Neuronal stem cell (in vitro differentiated cells): ENCODE data around the gene ADAMTS13.

Experiments
- DNase-seq: peaks from one replicate; pipeline ENCODE4 v3.0.0-alpha.2; 2013; ENCODE audit warnings: low spot score
- H2AFZ ChIP-seq: one replicate; pipeline ENCODE4 v1.6.1; 2013; ENCODE audit warnings: mild to moderate bottlenecking, low read length, inconsistent platforms
- H2AK5ac ChIP-seq: 2 replicates; pipeline ENCODE4 v1.6.1; 2013; ENCODE audit warnings: low read depth, mild to moderate bottlenecking, inconsistent platforms, low read length, moderate library complexity, mixed read lengths
- H2BK120ac ChIP-seq: 2 replicates; pipeline ENCODE4 v1.6.1; 2013; ENCODE audit warnings: low read depth, mild to moderate bottlenecking, inconsistent platforms, low read length, moderate library complexity, mixed read lengths
- H2BK12ac ChIP-seq: one replicate; pipeline ENCODE4 v1.6.1; 2013; ENCODE audit warnings: low read length, inconsistent platforms
- H2BK15ac ChIP-seq: 2 replicates; pipeline ENCODE4 v1.6.1; 2013; ENCODE audit warnings: mild to moderate bottlenecking, low read length, inconsistent platforms, mixed read lengths
- H2BK5ac ChIP-seq: one replicate; pipeline ENCODE4 v1.6.1; 2013; ENCODE audit warnings: inconsistent platforms, mild to moderate bottlenecking, low read length, moderate library complexity
- H3K14ac ChIP-seq: one replicate; pipeline ENCODE4 v1.6.1; 2013; ENCODE audit warnings: low read length, inconsistent platforms
- H3K18ac ChIP-seq: 2 replicates; pipeline ENCODE4 v1.6.1; 2013; ENCODE audit warnings: low read length, inconsistent platforms
- H3K23ac ChIP-seq: 2 replicates; pipeline ENCODE4 v1.6.1; 2013; ENCODE audit warnings: low read depth, mild to moderate bottlenecking, mixed read lengths, low read length, inconsistent platforms; ENCODE audit not compliant: poor library complexity
- H3K27ac ChIP-seq: replicated peaks from 3 replicates; pipeline ENCODE4 v1.5.1; 2013; ENCODE audit warnings: low read length, inconsistent platforms
- H3K27me3 ChIP-seq, 3 experiments: 2 replicates each; pipeline ENCODE4 v1.6.1; 2013; ENCODE audit warnings: low read length in 3 of 3, mild to moderate bottlenecking in 2 of 3, inconsistent platforms in 1 of 3, low read depth in 1 of 3, mixed read lengths in 1 of 3, moderate library complexity in 1 of 3; ENCODE audit not compliant: control insufficient read depth in 3 of 3, insufficient read depth in 3 of 3
- H3K36me3 ChIP-seq, 2 donors: replicated peaks in 1 of 2; 2 replicates each; pipeline ENCODE4 v1.6.1; 2013; ENCODE audit warnings: low read length in 2 of 2; ENCODE audit not compliant: control insufficient read depth in 2 of 2, insufficient read depth in 2 of 2
- H3K4ac ChIP-seq: 2 replicates; pipeline ENCODE4 v1.6.1; 2013; ENCODE audit warnings: inconsistent platforms, mild to moderate bottlenecking, low read length, moderate library complexity
- H3K4me1 ChIP-seq, 2 donors: 1 replicate in 1 of 2; 2 replicates in 1 of 2; pipeline ENCODE4 v1.6.1; 2013; ENCODE audit warnings: low read length in 2 of 2, low read depth in 1 of 2; ENCODE audit not compliant: control insufficient read depth in 2 of 2, insufficient read depth in 1 of 2
- H3K4me2 ChIP-seq: one replicate; pipeline ENCODE4 v1.6.1; 2013; ENCODE audit warnings: mild to moderate bottlenecking, low read length, inconsistent platforms; ENCODE audit not compliant: insufficient read depth, poor library complexity, severe bottlenecking
- H3K4me3 ChIP-seq, 2 donors: 2 replicates each; pipeline ENCODE4 v1.5.1; 2013; ENCODE audit warnings: low read length in 2 of 2, mild to moderate bottlenecking in 2 of 2, inconsistent platforms in 1 of 2, moderate library complexity in 1 of 2
- H3K79me1 ChIP-seq: one replicate; pipeline ENCODE4 v1.6.1; 2013; ENCODE audit warnings: low read depth, mild to moderate bottlenecking, inconsistent platforms, low read length, moderate library complexity
- H3K9ac ChIP-seq: one replicate; pipeline ENCODE4 v1.6.1; 2013; ENCODE audit warnings: mild to moderate bottlenecking, low read depth, low read length, inconsistent platforms; ENCODE audit not compliant: poor library complexity
- H3K9me3 ChIP-seq, 2 donors: replicated peaks in 1 of 2; 2 replicates each; pipeline versions ENCODE3 to v1.6.1; 2013; ENCODE audit warnings: low read length in 2 of 2, mild to moderate bottlenecking in 2 of 2, inconsistent platforms in 1 of 2, low read depth in 1 of 2, mixed read lengths in 1 of 2, moderate library complexity in 1 of 2; ENCODE audit not compliant: control insufficient read depth in 2 of 2, insufficient read depth in 1 of 2
- H4K8ac ChIP-seq: one replicate; pipeline ENCODE4 v1.6.1; 2013; ENCODE audit warnings: low read depth, mild to moderate bottlenecking, inconsistent platforms, low read length, moderate library complexity
- H4K91ac ChIP-seq: one replicate; pipeline ENCODE4 v1.6.1; 2013; ENCODE audit warnings: low read length, low read depth, mild to moderate bottlenecking, inconsistent platforms; ENCODE audit not compliant: poor library complexity
- WGBS, 2 donors: extraction: QIAGEN DNeasy Blood & Tissue Kit; methylation state at CpG; one replicate each; pipeline ENCODE4 v1.1.7; 2013; ENCODE audit warnings: missing lambda C conversion rate in 2 of 2, mixed read lengths in 1 of 2; ENCODE audit not compliant: insufficient read length in 2 of 2, insufficient replicate concordance in 1 of 2; ENCODE audit errors: extremely low coverage in 2 of 2; 5-methylcytosine and 5-hydroxymethylcytosine counted together

The ADAMTS13 gene

GRCh38 chr9:133429641-133430161, 7.5 kb downstream of the ADAMTS13 start:
- whole genome bisulfite sequencing, 2 donors = no CpG with 5 or more reads among the region's 49 CpGs
- H2BK120ac ChIP-seq = no peak overlapping the region
- no peak overlapping the region for H4K8ac ChIP-seq
- peaks cover 0 to 1% of the 10 kb centered on the region in 2 donors for H3K4me1 ChIP-seq
- no peak overlapping the region for H3K27ac ChIP-seq
- no peak overlapping the region for H3K4ac ChIP-seq
- H3K9me3 ChIP-seq = peaks cover 4 to 10% of the 10 kb centered on the region in 2 donors
- no peak overlapping the region for H2BK12ac ChIP-seq
- no peak overlapping the region for H2AFZ ChIP-seq
- peak; percentile 51 for DNase-seq
- peak overlapping the region; percentile 93 for H3K18ac ChIP-seq
- H2AK5ac ChIP-seq = no peak overlapping the region
- peak overlapping the region; percentile 70 for H2BK15ac ChIP-seq
- H3K79me1 ChIP-seq = peaks cover 2% of the 10 kb centered on the region
- peak overlapping the region in 1 of 2 donors; percentile 53 for H3K4me3 ChIP-seq
- H3K36me3 ChIP-seq = peaks cover 4 to 5% of the 10 kb centered on the region in 2 donors
- H3K4me2 ChIP-seq = peak overlapping the region; percentile 82
- no peak overlapping the region for H3K14ac ChIP-seq
- H3K27me3 ChIP-seq = peaks cover 0 to 19% (median 0%) of the 10 kb centered on the region in 3 experiments
- no peak overlapping the region for H4K91ac ChIP-seq
- peak overlapping the region; percentile 73 for H3K23ac ChIP-seq
- H3K9ac ChIP-seq = peak overlapping the region; percentile 64
- no peak overlapping the region for H2BK5ac ChIP-seq

GRCh38 chr9:133430244-133430643, 8.1 kb downstream of the ADAMTS13 start:
- H2BK5ac ChIP-seq = no peak overlapping the region
- no CpG with 5 or more reads among the region's 1 CpG for WGBS, 2 donors

GRCh38 chr9:133433351-133433843, 11.2 kb downstream of the ADAMTS13 start:
- Histone ChIP-seq H3K23ac (peak overlapping the region; percentile 55), H3K79me1 (peaks cover 2% of the 10 kb centered on the region), H2BK15ac (no peak overlapping the region), H2AFZ (no peak overlapping the region), H3K4ac (no peak overlapping the region), H3K9ac (no peak overlapping the region), H3K4me1 (peaks cover 0 to 1% of the 10 kb centered on the region in 2 donors), H3K27me3 (peaks cover 0 to 10% (median 0%) of the 10 kb centered on the region in 3 experiments), H3K4me3 (no peak overlapping the region), H3K36me3 (no peaks in the 10 kb centered on the region), H2BK12ac (no peak overlapping the region), H3K9me3 (peaks cover 0 to 2% of the 10 kb centered on the region in 2 donors), H3K14ac (no peak overlapping the region), H3K27ac (no peak overlapping the region), H4K8ac (no peak overlapping the region), H3K4me2 (no peak overlapping the region), H4K91ac (no peak overlapping the region), H3K18ac (no peak overlapping the region), H2BK5ac (peak overlapping the region; percentile 66), H2BK120ac (no peak overlapping the region), H2AK5ac (peak overlapping the region; percentile 75)
- DNase-seq = no peak
- WGBS, 2 donors = no CpG with 5 or more reads among the region's 11 CpGs

More at GRCh38 chr9:133430244-133430643, 8.1 kb downstream of the ADAMTS13 start:
- no peak overlapping the region for H2AFZ ChIP-seq
- no peak overlapping the region for H4K8ac ChIP-seq
- peaks cover 0 to 1% of the 10 kb centered on the region in 2 donors for H3K4me1 ChIP-seq
- no peak overlapping the region for H2AK5ac ChIP-seq
- no peak overlapping the region for H3K9ac ChIP-seq
- no peak overlapping the region for H3K4me2 ChIP-seq
- no peak overlapping the region for H3K27ac ChIP-seq
- H4K91ac ChIP-seq = no peak overlapping the region
- H3K36me3 ChIP-seq = peaks cover 4 to 5% of the 10 kb centered on the region in 2 donors
- H3K9me3 ChIP-seq = peaks cover 4 to 10% of the 10 kb centered on the region in 2 donors
- DNase-seq = no peak
- no peak overlapping the region for H3K4ac ChIP-seq
- H3K4me3 ChIP-seq = no peak overlapping the region
- H2BK15ac ChIP-seq = no peak overlapping the region
- no peak overlapping the region for H3K14ac ChIP-seq
- H2BK12ac ChIP-seq = no peak overlapping the region
- no peak overlapping the region for H2BK120ac ChIP-seq
- H3K79me1 ChIP-seq = peaks cover 2% of the 10 kb centered on the region
- no peak overlapping the region for H3K23ac ChIP-seq
- H3K18ac ChIP-seq = no peak overlapping the region
- H3K27me3 ChIP-seq = peaks cover 0 to 19% (median 0%) of the 10 kb centered on the region in 3 experiments

GRCh38 chr9:133436681-133437080, 14.5 kb downstream of the ADAMTS13 start:
- Histone ChIP-seq H3K27me3 (no peaks in the 10 kb centered on the region), H4K8ac (no peak overlapping the region), H3K4me3 (no peak overlapping the region), H3K79me1 (peaks cover 2% of the 10 kb centered on the region), H3K9ac (no peak overlapping the region), H3K14ac (no peak overlapping the region), H2BK12ac (no peak overlapping the region), H3K36me3 (no peaks in the 10 kb centered on the region), H3K4me2 (no peak overlapping the region), H3K18ac (peak overlapping the region; percentile 28), H3K27ac (no peak overlapping the region), H3K9me3 (no peaks in the 10 kb centered on the region), H2BK120ac (no peak overlapping the region), H2AFZ (no peak overlapping the region), H3K4ac (no peak overlapping the region), H2BK15ac (no peak overlapping the region), H3K23ac (no peak overlapping the region), H2AK5ac (no peak overlapping the region), H3K4me1 (no peaks in the 10 kb centered on the region), H4K91ac (no peak overlapping the region), H2BK5ac (no peak overlapping the region)
- no CpG with 5 or more reads among the region's 16 CpGs for WGBS, 2 donors
- DNase-seq = no peak
